Measurements from ENCODE around the gene LOX.
"Not testable (repeated sequence)": the region's sequence is repeated elsewhere in the genome, so short reads cannot be mapped to it uniquely, and the experiment has no call there.

Gene LOX

GRCh38 chr5:122095158-122095557 is 17.1 kb upstream of the LOX start:
- DNase-seq = no peak

GRCh38 chr5:122094251-122094650 is 16.2 kb upstream of the LOX start:
- DNase-seq = not testable (repeated sequence)

GRCh38 chr5:122093415-122094180 is 15.5 kb upstream of the LOX start:
- DNase-seq = no peak

GRCh38 chr5:122091936-122092600 is 14.0 kb upstream of the LOX start:
- peak; percentile 27 for DNase-seq

GRCh38 chr5:122089096-122090013 is 11.3 kb upstream of the LOX start:
- peak; percentile 5 for DNase-seq

- no peak for DNase-seq
These were observed 7.0 kb upstream of the LOX start for GRCh38 chr5:122085041-122085440.

- no peak for DNase-seq
These were observed 5.5 kb upstream of the LOX start for GRCh38 chr5:122083535-122083934.

GRCh38 chr5:122081541-122081940 is 3.5 kb upstream of the LOX start:
- DNase-seq = no peak

- peak; percentile 21 for DNase-seq
These were observed 518 bp downstream of the LOX start for GRCh38 chr5:122077366-122078115.

- DNase-seq = peak; percentile 42
These were observed 1.2 kb downstream of the LOX start for GRCh38 chr5:122076669-122077365.

GRCh38 chr5:122076050-122076461 is 2.0 kb downstream of the LOX start:
- no peak for DNase-seq

GRCh38 chr5:122073864-122074263 is 4.2 kb downstream of the LOX start:
- no peak for DNase-seq

- DNase-seq = no peak
These were observed 5.0 kb downstream of the LOX start for GRCh38 chr5:122073018-122073417.

- no peak for DNase-seq
These were observed 10.7 kb downstream of the LOX start for GRCh38 chr5:122067390-122067789.

- no peak for DNase-seq
These were observed 13.1 kb downstream of the LOX start for GRCh38 chr5:122064992-122065391.

- DNase-seq = no peak
These were observed 14.2 kb downstream of the LOX start for GRCh38 chr5:122063836-122064235.

GRCh38 chr5:122062205-122062604 is 15.9 kb downstream of the LOX start:
- no peak for DNase-seq

GRCh38 chr5:122056913-122057312 is 21.1 kb downstream of the LOX start:
- DNase-seq = no peak

- no peak for DNase-seq
These were observed 23.8 kb downstream of the LOX start for GRCh38 chr5:122054266-122054665.

GRCh38 chr5:122053181-122054109 is 24.6 kb downstream of the LOX start:
- no peak for DNase-seq

GRCh38 chr5:122051569-122051968 is 26.5 kb downstream of the LOX start:
- no peak for DNase-seq
